GM23248 (cell line): Measurements from ENCODE around the gene HGF.

ENCODE experiments used
- EZH2 ChIP-seq: fragments of 200-600 bp; sonication (generic); IDR thresholded peaks from 2 replicates; pipeline ENCODE4 v1.6.1; 2018; ENCODE audit warnings: antibody characterized with exemption, mild to moderate bottlenecking; ENCODE audit not compliant: insufficient read depth, poor library complexity, severe bottlenecking
- EZH2phosphoT487 ChIP-seq: fragments of 200-600 bp; sonication (generic); IDR thresholded peaks from 2 replicates; pipeline ENCODE4 v1.6.1; 2018; ENCODE audit warnings: antibody characterized with exemption, moderate library complexity, mild to moderate bottlenecking, low read depth; ENCODE audit not compliant: insufficient read depth

DNA sequence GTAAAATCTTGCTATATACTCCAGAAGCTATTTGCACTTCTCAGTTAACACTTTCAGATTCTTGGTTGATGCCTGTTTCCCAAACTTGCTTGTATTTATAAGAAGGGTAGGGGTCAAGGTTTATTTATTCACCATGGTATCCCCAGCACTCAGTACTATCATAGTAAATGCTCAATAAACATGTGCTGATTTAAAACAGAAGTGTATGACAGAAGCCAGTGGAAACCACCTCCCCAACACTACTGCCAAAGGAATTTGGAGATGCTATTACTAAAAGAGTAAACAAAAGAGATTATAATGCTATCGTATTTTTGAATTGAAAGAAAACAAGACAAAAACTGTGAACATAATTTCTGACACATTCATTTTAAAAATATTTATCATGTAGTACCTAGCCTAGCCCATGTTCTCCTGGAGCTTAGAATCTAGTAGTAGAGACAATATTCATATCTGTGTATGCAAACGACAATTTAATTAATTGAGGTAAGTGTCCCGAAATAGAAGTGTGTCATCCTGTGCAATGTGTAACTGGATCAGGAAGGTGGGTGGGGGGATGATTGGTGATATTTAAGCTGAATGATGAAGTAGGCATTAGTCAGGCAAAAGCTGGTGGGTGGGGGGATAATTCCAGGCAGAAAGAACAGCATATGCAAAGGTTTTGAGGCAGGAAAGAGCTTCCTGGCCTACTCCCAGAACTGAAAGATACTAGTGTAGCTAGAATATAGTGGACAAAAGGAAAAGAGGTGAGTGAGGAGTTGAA is 77.5 kb downstream of the HGF start:
- TF ChIP-seq EZH2 (no peak), EZH2phosphoT487 (no peak)
